Calu3 (cell line): ENCODE measurements around the gene ANKS1B. TPM values are rescaled to one million over a fixed set of nuclear protein-coding genes. Genes with fewer than 3 reads are reported as not detected.

Experiments
- BruUV-seq: library from RNA; stranded (reverse); fragments of 400-500 nt; replicated peaks from 2 replicates; lab custom pipeline; 2021; lab: Mats Ljungman, UMichigan
- CTCF ChIA-PET: fragments of 300-600 bp; sonication (Branson Sonifier 250); formaldehyde crosslinking; loops from one replicate; lab custom pipeline; 2022; ENCODE audit warnings: antibody characterized with exemption; lab: Charles Lee
- DNase-seq: peaks from one replicate; pipeline ENCODE4 v3.0.0; 2022
- H3K27ac Mint-ChIP-seq: one replicate; pipeline ENCODE4 v1.8.0; 2022; ENCODE audit warnings: mixed read lengths; ENCODE audit not compliant: unreplicated experiment
- H3K27me3 Mint-ChIP-seq: one replicate; pipeline ENCODE4 v1.8.0; 2022; ENCODE audit warnings: mixed read lengths; ENCODE audit not compliant: unreplicated experiment
- H3K36me3 Mint-ChIP-seq: one replicate; pipeline ENCODE4 v1.8.0; 2022; ENCODE audit warnings: mild to moderate bottlenecking, moderate library complexity, mixed read lengths; ENCODE audit not compliant: insufficient read depth, unreplicated experiment
- H3K4me1 Mint-ChIP-seq: one replicate; pipeline ENCODE4 v1.8.0; 2022; ENCODE audit warnings: mild to moderate bottlenecking, low read depth, mixed read lengths; ENCODE audit not compliant: unreplicated experiment
- H3K4me3 Mint-ChIP-seq: one replicate; pipeline ENCODE4 v1.8.0; 2022; ENCODE audit warnings: mild to moderate bottlenecking, low read depth, moderate library complexity, mixed read lengths; ENCODE audit not compliant: unreplicated experiment
- H3K9me3 Mint-ChIP-seq: one replicate; pipeline ENCODE4 v1.8.0; 2022; ENCODE audit warnings: low read depth, mixed read lengths; ENCODE audit not compliant: unreplicated experiment
- intact Hi-C: fragments of 100-400 bp; cut with micrococcal nuclease; formaldehyde crosslinking; loops from one replicate; pipeline ENCODE4 v1.10.0; 2022; ENCODE audit not compliant: unreplicated experiment
- total RNA-seq: library from RNA; stranded (reverse); gene quantifications from 2 replicates; pipeline ENCODE4 v1.2.3, GENCODE V29; 2022
- TF ChIP-seq, protein P1 (sequence below): fragments of 200-600 bp; IDR thresholded peaks from one replicate; pipeline ENCODE4 v1.8.0; 2022; ENCODE audit warnings: antibody characterized with exemption; ENCODE audit not compliant: unreplicated experiment

ANKS1B gene
- total RNA-seq, 1 experiment from 2014 or later: 1.7 TPM

GRCh38 chr12:99110868-99111267 lies 873.9 kb downstream of the ANKS1B start:
- no peak overlapping the region for H3K27ac Mint-ChIP-seq
- CTCF ChIA-PET: no interaction called here
- no peak overlapping the region for H3K4me3 Mint-ChIP-seq
- DNase-seq: no peak
- no peaks in the 10 kb centered on the region for H3K9me3 Mint-ChIP-seq
- BruUV-seq: no TSS peak
- intact Hi-C loops: no loop called here
- no peaks in the 10 kb centered on the region for H3K27me3 Mint-ChIP-seq
- H3K36me3 Mint-ChIP-seq: no peaks in the 10 kb centered on the region
- no peaks in the 10 kb centered on the region for H3K4me1 Mint-ChIP-seq
- TF ChIP-seq, protein P1, sequence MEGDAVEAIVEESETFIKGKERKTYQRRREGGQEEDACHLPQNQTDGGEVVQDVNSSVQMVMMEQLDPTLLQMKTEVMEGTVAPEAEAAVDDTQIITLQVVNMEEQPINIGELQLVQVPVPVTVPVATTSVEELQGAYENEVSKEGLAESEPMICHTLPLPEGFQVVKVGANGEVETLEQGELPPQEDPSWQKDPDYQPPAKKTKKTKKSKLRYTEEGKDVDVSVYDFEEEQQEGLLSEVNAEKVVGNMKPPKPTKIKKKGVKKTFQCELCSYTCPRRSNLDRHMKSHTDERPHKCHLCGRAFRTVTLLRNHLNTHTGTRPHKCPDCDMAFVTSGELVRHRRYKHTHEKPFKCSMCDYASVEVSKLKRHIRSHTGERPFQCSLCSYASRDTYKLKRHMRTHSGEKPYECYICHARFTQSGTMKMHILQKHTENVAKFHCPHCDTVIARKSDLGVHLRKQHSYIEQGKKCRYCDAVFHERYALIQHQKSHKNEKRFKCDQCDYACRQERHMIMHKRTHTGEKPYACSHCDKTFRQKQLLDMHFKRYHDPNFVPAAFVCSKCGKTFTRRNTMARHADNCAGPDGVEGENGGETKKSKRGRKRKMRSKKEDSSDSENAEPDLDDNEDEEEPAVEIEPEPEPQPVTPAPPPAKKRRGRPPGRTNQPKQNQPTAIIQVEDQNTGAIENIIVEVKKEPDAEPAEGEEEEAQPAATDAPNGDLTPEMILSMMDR: no peak

GRCh38 chr12:99110212-99110611 lies 874.5 kb downstream of the ANKS1B start:
- no peak for DNase-seq
- no peak overlapping the region for H3K4me3 Mint-ChIP-seq
- no peaks in the 10 kb centered on the region for H3K9me3 Mint-ChIP-seq
- no peak overlapping the region for H3K27ac Mint-ChIP-seq
- H3K36me3 Mint-ChIP-seq: no peaks in the 10 kb centered on the region
- CTCF ChIA-PET: no interaction called here
- no peaks in the 10 kb centered on the region for H3K4me1 Mint-ChIP-seq
- intact Hi-C loops: no loop called here
- H3K27me3 Mint-ChIP-seq: no peaks in the 10 kb centered on the region
- TF ChIP-seq, protein P1: no peak
- BruUV-seq: no TSS peak

- Mint-ChIP-seq H3K9me3 (no peaks in the 10 kb centered on the region), H3K4me3 (no peak overlapping the region), H3K27me3 (no peaks in the 10 kb centered on the region), H3K4me1 (no peaks in the 10 kb centered on the region), H3K36me3 (no peaks in the 10 kb centered on the region), H3K27ac (no peak overlapping the region)
- CTCF ChIA-PET: interaction anchor here (1.0 kb wide), 1 partner anchor 17 kb away, joined by 3 read pairs; no protein-coding TSS in a partner anchor
- BruUV-seq: no TSS peak
- TF ChIP-seq, protein P1: no peak
- no peak for DNase-seq
- intact Hi-C loops: no loop called here
Measured at GRCh38 chr12:99108924-99109323, 875.8 kb downstream of the ANKS1B start.

GRCh38 chr12:99099786-99100185 lies 885.0 kb downstream of the ANKS1B start:
- BruUV-seq: no TSS peak
- CTCF ChIA-PET: no interaction called here
- Mint-ChIP-seq H3K4me1 (no peaks in the 10 kb centered on the region), H3K36me3 (no peaks in the 10 kb centered on the region), H3K27ac (no peak overlapping the region), H3K27me3 (peaks cover 23% of the 10 kb centered on the region), H3K9me3 (no peaks in the 10 kb centered on the region), H3K4me3 (no peak overlapping the region)
- no peak for DNase-seq
- TF ChIP-seq, protein P1: no peak
- intact Hi-C loops: no loop called here
